ENCODE measurements around the gene ABR.

- TF ChIP-seq CTCF (IDR thresholded peaks at IDR 0.05) = no peak
- TF ChIP-seq POLR2AphosphoS5 (IDR thresholded peaks at IDR 0.05; ENCODE audit: low read depth, low read length) = no peak
- TF ChIP-seq REST (IDR thresholded peaks at IDR 0.05; ENCODE audit: insufficient read depth in 1 of 2, low read depth in 2 of 2, low read length in 1 of 2) = no peak
Observed at GRCh38 chr17:1049446-1050225, 130.1 kb downstream of the ABR start.
